Osteoblast (primary cell): ENCODE results near the gene TMEFF1. TPM values are rescaled to one million over a fixed set of nuclear protein-coding genes. Genes with fewer than 3 reads are reported as not detected.

ENCODE experiments used
- DNase-seq: peaks from one replicate; pipeline ENCODE4 v3.0.0; 2011; ENCODE audit warnings: low spot score, mixed read lengths; ENCODE audit not compliant: insufficient read length; ENCODE audit errors: missing footprints
- H2AFZ ChIP-seq: 2 replicates; pipeline ENCODE4 v1.6.0; 2011; ENCODE audit warnings: mild to moderate bottlenecking, low read length
- H3K27ac ChIP-seq: 2 replicates; pipeline ENCODE4 v1.5.1; 2011; ENCODE audit warnings: mild to moderate bottlenecking, low read depth, low read length, moderate library complexity
- H3K27me3 ChIP-seq: 2 replicates; pipeline ENCODE4 v1.6.0; 2012; ENCODE audit warnings: mild to moderate bottlenecking, control low read depth, inconsistent platforms, low read length, moderate library complexity; ENCODE audit not compliant: insufficient read depth
- H3K36me3 ChIP-seq: 2 replicates; pipeline ENCODE4 v1.5.1; 2011; ENCODE audit warnings: mild to moderate bottlenecking, low read length, control low read depth, moderate library complexity; ENCODE audit not compliant: insufficient read depth
- H3K4me1 ChIP-seq: 2 replicates; pipeline ENCODE4 v1.5.1; 2011; ENCODE audit warnings: mild to moderate bottlenecking, low read length, control low read depth, moderate library complexity; ENCODE audit not compliant: insufficient read depth
- H3K4me2 ChIP-seq: 2 replicates; pipeline ENCODE4 v1.6.0; 2011; ENCODE audit warnings: mild to moderate bottlenecking, low read length; ENCODE audit not compliant: insufficient read depth
- H3K4me3 ChIP-seq: fragments of 200-600 bp; sonication (generic); 3 replicates; pipeline ENCODE4 v1.5.1; 2012; ENCODE audit warnings: mild to moderate bottlenecking, low read length, inconsistent platforms; ENCODE audit not compliant: insufficient read depth
- H3K79me2 ChIP-seq: 2 replicates; pipeline ENCODE4 v1.6.0; 2012; ENCODE audit warnings: mild to moderate bottlenecking, low read length, control low read depth, inconsistent platforms; ENCODE audit not compliant: insufficient read depth
- H3K9me3 ChIP-seq: 2 replicates; pipeline ENCODE4 v1.5.1; 2011; ENCODE audit warnings: low read depth, low read length, control low read depth
- H4K20me1 ChIP-seq: 2 replicates; pipeline ENCODE4 v1.6.0; 2012; ENCODE audit warnings: mild to moderate bottlenecking, low read length, control low read depth; ENCODE audit not compliant: insufficient read depth
- total RNA-seq: library from RNA; depleted of rRNA; stranded (reverse); fragments of >200 nt; gene quantifications from 2 replicates; pipeline ENCODE4 v1.2.3, GENCODE V29; 2012
- TF ChIP-seq, protein P1 (sequence below): IDR thresholded peaks from 2 replicates; pipeline ENCODE4 v1.5.1; 2011; ENCODE audit warnings: mild to moderate bottlenecking, low read depth, low read length, moderate library complexity; ENCODE audit errors: extremely low read depth

Gene TMEFF1
- total RNA-seq, 1 donor, result 0.72 TPM

DNA sequence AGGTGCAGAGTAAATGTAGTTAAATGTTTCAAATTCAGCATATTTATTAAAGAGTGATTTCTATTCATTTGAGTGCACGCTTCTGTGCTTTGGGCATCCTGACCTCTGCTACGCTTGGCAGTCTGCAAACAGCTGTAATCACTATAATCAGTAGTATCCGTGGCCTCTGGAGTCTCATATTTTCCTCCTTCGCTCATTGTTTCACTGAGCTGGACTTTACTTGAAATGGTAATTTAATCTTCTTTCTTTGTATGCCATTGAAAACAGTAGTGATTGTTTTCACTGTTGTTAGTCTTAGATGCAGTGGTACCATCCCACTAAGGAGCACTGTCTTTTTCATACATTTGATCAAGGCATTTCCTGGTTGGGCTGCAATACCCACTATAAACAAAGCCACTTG is 61.5 kb downstream of the TMEFF1 start:
- Histone ChIP-seq H4K20me1 (no peaks in the 10 kb centered on the region), H3K36me3 (no peaks in the 10 kb centered on the region), H3K4me3 (no peak overlapping the region), H3K4me2 (no peak overlapping the region), H2AFZ (peak overlapping the region; percentile 40), H3K4me1 (no peaks in the 10 kb centered on the region), H3K9me3 (no peaks in the 10 kb centered on the region), H3K27ac (no peak overlapping the region), H3K79me2 (no peaks in the 10 kb centered on the region), H3K27me3 (no peaks in the 10 kb centered on the region)
- TF ChIP-seq, protein P1, sequence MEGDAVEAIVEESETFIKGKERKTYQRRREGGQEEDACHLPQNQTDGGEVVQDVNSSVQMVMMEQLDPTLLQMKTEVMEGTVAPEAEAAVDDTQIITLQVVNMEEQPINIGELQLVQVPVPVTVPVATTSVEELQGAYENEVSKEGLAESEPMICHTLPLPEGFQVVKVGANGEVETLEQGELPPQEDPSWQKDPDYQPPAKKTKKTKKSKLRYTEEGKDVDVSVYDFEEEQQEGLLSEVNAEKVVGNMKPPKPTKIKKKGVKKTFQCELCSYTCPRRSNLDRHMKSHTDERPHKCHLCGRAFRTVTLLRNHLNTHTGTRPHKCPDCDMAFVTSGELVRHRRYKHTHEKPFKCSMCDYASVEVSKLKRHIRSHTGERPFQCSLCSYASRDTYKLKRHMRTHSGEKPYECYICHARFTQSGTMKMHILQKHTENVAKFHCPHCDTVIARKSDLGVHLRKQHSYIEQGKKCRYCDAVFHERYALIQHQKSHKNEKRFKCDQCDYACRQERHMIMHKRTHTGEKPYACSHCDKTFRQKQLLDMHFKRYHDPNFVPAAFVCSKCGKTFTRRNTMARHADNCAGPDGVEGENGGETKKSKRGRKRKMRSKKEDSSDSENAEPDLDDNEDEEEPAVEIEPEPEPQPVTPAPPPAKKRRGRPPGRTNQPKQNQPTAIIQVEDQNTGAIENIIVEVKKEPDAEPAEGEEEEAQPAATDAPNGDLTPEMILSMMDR, result no peak
- DNase-seq, result peak; percentile 49

DNA sequence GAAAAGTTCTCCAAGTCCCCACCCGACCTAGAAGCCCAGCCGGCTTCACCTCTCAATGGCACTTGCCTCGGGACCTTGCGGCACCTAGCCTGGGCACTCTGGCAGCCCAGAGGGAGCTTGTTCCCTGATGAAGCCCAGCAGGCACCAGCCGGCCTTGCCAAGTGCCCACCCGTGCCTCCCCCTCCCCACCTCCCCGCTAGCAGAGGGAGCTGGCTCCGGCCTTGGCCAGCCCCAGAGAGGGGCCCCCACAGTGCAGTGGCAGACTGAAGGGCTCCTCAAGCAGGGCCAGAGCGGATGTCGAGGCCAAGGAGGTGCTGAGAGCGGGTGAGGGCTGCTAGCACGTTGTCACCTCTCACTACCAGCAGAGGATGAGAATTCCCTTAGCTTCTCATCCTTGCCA is 67.4 kb downstream of the TMEFF1 start:
- Histone ChIP-seq H3K4me1 (no peaks in the 10 kb centered on the region), H3K36me3 (no peaks in the 10 kb centered on the region), H4K20me1 (no peaks in the 10 kb centered on the region), H3K4me2 (no peak overlapping the region), H3K79me2 (no peaks in the 10 kb centered on the region), H3K27ac (no peak overlapping the region), H2AFZ (no peak overlapping the region), H3K4me3 (no peak overlapping the region), H3K9me3 (no peaks in the 10 kb centered on the region), H3K27me3 (no peaks in the 10 kb centered on the region)
- TF ChIP-seq, protein P1, result no peak
- no peak for DNase-seq

DNA sequence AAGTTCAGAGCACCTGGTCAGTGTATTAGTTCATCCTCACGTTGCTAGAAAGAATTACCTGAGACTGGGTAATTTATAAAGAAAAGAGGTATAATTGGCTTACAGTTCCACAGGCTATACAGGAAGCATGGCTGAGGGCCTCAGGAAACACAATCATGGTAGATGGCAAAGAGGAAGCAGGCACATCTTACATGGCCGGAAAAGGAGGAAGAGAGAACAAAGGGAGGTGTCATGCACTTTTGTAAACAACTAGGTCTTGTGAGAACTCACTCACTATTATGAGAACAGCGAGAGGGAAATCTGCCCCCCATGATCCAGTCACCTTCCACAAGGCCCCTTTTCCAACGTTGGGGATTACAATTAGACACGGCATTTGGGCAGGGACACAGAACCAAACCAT is 76.1 kb downstream of the TMEFF1 start:
- Histone ChIP-seq H3K9me3 (no peaks in the 10 kb centered on the region), H3K4me1 (no peaks in the 10 kb centered on the region), H3K4me2 (no peak overlapping the region), H3K79me2 (no peaks in the 10 kb centered on the region), H4K20me1 (no peaks in the 10 kb centered on the region), H3K36me3 (no peaks in the 10 kb centered on the region), H3K4me3 (no peak overlapping the region), H3K27ac (no peak overlapping the region), H2AFZ (no peak overlapping the region), H3K27me3 (no peaks in the 10 kb centered on the region)
- TF ChIP-seq, protein P1, result no peak
- no peak for DNase-seq

DNA sequence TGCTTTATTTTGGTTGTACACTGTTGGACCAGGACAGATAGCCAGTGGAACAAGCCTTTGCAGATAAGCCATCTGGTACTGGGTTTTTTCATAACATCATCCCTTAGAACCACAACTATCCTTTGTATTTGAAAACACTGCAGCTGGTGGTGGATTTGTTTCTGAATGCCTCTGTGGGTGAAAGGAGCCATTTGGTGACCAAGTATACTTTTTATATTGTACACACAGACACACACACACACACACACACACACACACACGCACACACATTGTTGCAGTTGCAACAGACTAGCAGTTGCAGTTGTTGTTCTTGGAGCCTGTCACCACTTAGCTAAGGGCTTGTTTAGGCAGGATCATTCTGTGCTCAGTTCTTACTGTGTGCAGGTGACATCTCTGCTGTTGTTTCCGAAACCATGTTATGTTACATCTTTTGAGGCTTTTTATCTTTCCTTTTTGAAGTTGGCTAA is 82.0 kb downstream of the TMEFF1 start:
- TF ChIP-seq, protein P1, result no peak

More for the DNA sequence above, 82.0 kb downstream of the TMEFF1 start:
- Histone ChIP-seq H2AFZ (no peak overlapping the region), H3K27me3 (no peaks in the 10 kb centered on the region), H3K79me2 (no peaks in the 10 kb centered on the region), H4K20me1 (no peaks in the 10 kb centered on the region), H3K4me3 (no peak overlapping the region), H3K36me3 (no peaks in the 10 kb centered on the region), H3K9me3 (no peaks in the 10 kb centered on the region), H3K4me2 (no peak overlapping the region), H3K27ac (no peak overlapping the region), H3K4me1 (no peaks in the 10 kb centered on the region)
- DNase-seq, result no peak
